ENCODE results near the gene GPR108.

The GPR108 gene

GRCh38 chr19:6717441-6717971, 19.9 kb downstream of the GPR108 start:
- Histone ChIP-seq H3K9me2 (replicated peaks; ENCODE audit: low read depth, low read length) (no peaks in the 10 kb centered on the region), H3K4me3 (ENCODE audit: low read length, poor library complexity, severe bottlenecking) (no peak overlapping the region), H3K9ac (ENCODE audit: low read depth, low read length, poor library complexity, severe bottlenecking) (no peak overlapping the region), H3K36me3 (ENCODE audit: insufficient read depth, low read length) (no peaks in the 10 kb centered on the region), H3K9me3 (ENCODE audit: insufficient read depth, low read depth, low read length) (no peaks in the 10 kb centered on the region), H3K4me2 (ENCODE audit: low read depth, low read length, poor library complexity, severe bottlenecking) (no peak overlapping the region), H4K20me1 (ENCODE audit: insufficient read depth, low read length, poor library complexity, severe bottlenecking) (no peaks in the 10 kb centered on the region), H3K27me3 (ENCODE audit: insufficient read depth, low read length, poor library complexity, severe bottlenecking) (no peaks in the 10 kb centered on the region), H2AFZ (ENCODE audit: low read length) (no peak overlapping the region), H3F3A (ENCODE audit: low read depth) (no peaks in the 10 kb centered on the region), H3K79me2 (ENCODE audit: insufficient read depth, low read length) (no peaks in the 10 kb centered on the region), H3K4me1 (ENCODE audit: insufficient read depth, low read length, poor library complexity, severe bottlenecking) (no peaks in the 10 kb centered on the region)
- TF ChIP-seq EZH2phosphoT487 (IDR thresholded peaks at IDR 0.05; ENCODE audit: borderline replicate concordance) = no peak

GRCh38 chr19:6717036-6717435, 20.3 kb downstream of the GPR108 start:
- Histone ChIP-seq H3K4me3 (ENCODE audit: low read length, poor library complexity, severe bottlenecking) (no peak overlapping the region), H3K27me3 (ENCODE audit: insufficient read depth, low read length, poor library complexity, severe bottlenecking) (no peaks in the 10 kb centered on the region), H3K9me2 (replicated peaks; ENCODE audit: low read depth, low read length) (no peaks in the 10 kb centered on the region), H3K4me1 (ENCODE audit: insufficient read depth, low read length, poor library complexity, severe bottlenecking) (no peaks in the 10 kb centered on the region), H4K20me1 (ENCODE audit: insufficient read depth, low read length, poor library complexity, severe bottlenecking) (no peaks in the 10 kb centered on the region), H3K79me2 (ENCODE audit: insufficient read depth, low read length) (no peaks in the 10 kb centered on the region), H3K9ac (ENCODE audit: low read depth, low read length, poor library complexity, severe bottlenecking) (no peak overlapping the region), H2AFZ (ENCODE audit: low read length) (no peak overlapping the region), H3K36me3 (ENCODE audit: insufficient read depth, low read length) (no peaks in the 10 kb centered on the region), H3K9me3 (ENCODE audit: insufficient read depth, low read depth, low read length) (no peaks in the 10 kb centered on the region), H3F3A (ENCODE audit: low read depth) (no peaks in the 10 kb centered on the region), H3K4me2 (ENCODE audit: low read depth, low read length, poor library complexity, severe bottlenecking) (no peak overlapping the region)
- TF ChIP-seq CTCF (conservative IDR thresholded peaks at IDR 0.05; ENCODE audit: low read length) (peak; percentile 50), EZH2phosphoT487 (IDR thresholded peaks at IDR 0.05; ENCODE audit: borderline replicate concordance) (no peak)

GRCh38 chr19:6716610-6716970, 20.8 kb downstream of the GPR108 start:
- no peaks in the 10 kb centered on the region for H3K27me3 ChIP-seq (ENCODE audit: insufficient read depth, low read length, poor library complexity, severe bottlenecking)

More at GRCh38 chr19:6716610-6716970, 20.8 kb downstream of the GPR108 start:
- TF ChIP-seq EZH2phosphoT487 (IDR thresholded peaks at IDR 0.05; ENCODE audit: borderline replicate concordance) (no peak), CTCF (conservative IDR thresholded peaks at IDR 0.05; ENCODE audit: low read length) (no peak)
- no peaks in the 10 kb centered on the region for H3K9me2 ChIP-seq (replicated peaks; ENCODE audit: low read depth, low read length)
- no peaks in the 10 kb centered on the region for H3K4me1 ChIP-seq (ENCODE audit: insufficient read depth, low read length, poor library complexity, severe bottlenecking)
- no peak overlapping the region for H3K4me2 ChIP-seq (ENCODE audit: low read depth, low read length, poor library complexity, severe bottlenecking)
- no peak overlapping the region for H3K9ac ChIP-seq (ENCODE audit: low read depth, low read length, poor library complexity, severe bottlenecking)
- no peaks in the 10 kb centered on the region for H4K20me1 ChIP-seq (ENCODE audit: insufficient read depth, low read length, poor library complexity, severe bottlenecking)
- no peak overlapping the region for H2AFZ ChIP-seq (ENCODE audit: low read length)
- H3K36me3 ChIP-seq (ENCODE audit: insufficient read depth, low read length) = no peaks in the 10 kb centered on the region
- H3K9me3 ChIP-seq (ENCODE audit: insufficient read depth, low read depth, low read length) = no peaks in the 10 kb centered on the region
- no peaks in the 10 kb centered on the region for H3F3A ChIP-seq (ENCODE audit: low read depth)
- no peak overlapping the region for H3K4me3 ChIP-seq (ENCODE audit: low read length, poor library complexity, severe bottlenecking)
- H3K79me2 ChIP-seq (ENCODE audit: insufficient read depth, low read length) = no peaks in the 10 kb centered on the region
